Esophagus muscularis mucosa (tissue), 4 donors: ENCODE data around the gene MGME1.

ENCODE experiments used
- EP300 ChIP-seq: sonication (generic); formaldehyde crosslinking; IDR thresholded peaks from one replicate; pipeline ENCODE4 v1.6.1; 2017; ENCODE audit warnings: antibody characterized with exemption
- POLR2A ChIP-seq: fragments of 450-650 bp; IDR thresholded peaks from one replicate; pipeline ENCODE4 v1.6.1; 2017; ENCODE audit warnings: antibody characterized with exemption, moderate library complexity, mild to moderate bottlenecking, low read depth
- POLR2AphosphoS5 ChIP-seq, 2 donors: sonication (generic); formaldehyde crosslinking; IDR thresholded peaks; one replicate each; pipeline ENCODE4 v1.6.1; 2017; ENCODE audit warnings: antibody characterized with exemption in 2 of 2
- TF ChIP-seq, protein P1 (sequence below), 3 experiments: fragments of 200-600 bp in 2 of 3; fragments of 450-650 bp in 1 of 3; sonication (generic) in 2 of 3; IDR thresholded peaks; one replicate each; pipeline ENCODE4 v1.5.1; 2017 to 2019; ENCODE audit warnings: antibody characterized with exemption in 3 of 3, mild to moderate bottlenecking in 2 of 3, moderate library complexity in 1 of 3

DNA sequence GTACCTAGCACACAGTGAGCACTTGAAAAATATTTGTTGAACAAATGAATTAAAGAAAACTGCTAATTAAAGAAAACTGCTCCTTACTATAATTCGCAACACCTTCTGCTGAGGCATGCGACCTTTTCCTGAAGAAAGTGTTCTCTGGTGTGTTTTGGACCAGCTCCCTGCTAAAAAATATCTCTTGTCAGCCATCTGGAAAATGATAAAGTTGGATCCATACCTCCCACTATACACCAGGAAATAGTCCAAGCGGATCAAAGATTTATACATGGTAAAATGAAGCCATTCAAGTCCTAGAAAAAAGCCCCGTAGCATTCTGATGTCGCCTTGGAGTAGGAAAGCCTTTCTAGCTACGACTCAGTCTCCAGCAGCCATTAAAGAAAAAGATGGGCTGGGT is 45.6 kb downstream of the MGME1 start:
- TF ChIP-seq, protein P1, sequence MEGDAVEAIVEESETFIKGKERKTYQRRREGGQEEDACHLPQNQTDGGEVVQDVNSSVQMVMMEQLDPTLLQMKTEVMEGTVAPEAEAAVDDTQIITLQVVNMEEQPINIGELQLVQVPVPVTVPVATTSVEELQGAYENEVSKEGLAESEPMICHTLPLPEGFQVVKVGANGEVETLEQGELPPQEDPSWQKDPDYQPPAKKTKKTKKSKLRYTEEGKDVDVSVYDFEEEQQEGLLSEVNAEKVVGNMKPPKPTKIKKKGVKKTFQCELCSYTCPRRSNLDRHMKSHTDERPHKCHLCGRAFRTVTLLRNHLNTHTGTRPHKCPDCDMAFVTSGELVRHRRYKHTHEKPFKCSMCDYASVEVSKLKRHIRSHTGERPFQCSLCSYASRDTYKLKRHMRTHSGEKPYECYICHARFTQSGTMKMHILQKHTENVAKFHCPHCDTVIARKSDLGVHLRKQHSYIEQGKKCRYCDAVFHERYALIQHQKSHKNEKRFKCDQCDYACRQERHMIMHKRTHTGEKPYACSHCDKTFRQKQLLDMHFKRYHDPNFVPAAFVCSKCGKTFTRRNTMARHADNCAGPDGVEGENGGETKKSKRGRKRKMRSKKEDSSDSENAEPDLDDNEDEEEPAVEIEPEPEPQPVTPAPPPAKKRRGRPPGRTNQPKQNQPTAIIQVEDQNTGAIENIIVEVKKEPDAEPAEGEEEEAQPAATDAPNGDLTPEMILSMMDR (IDR thresholded peaks at IDR 0.05) = no peak
- TF ChIP-seq POLR2A = no peak
- TF ChIP-seq POLR2AphosphoS5 (IDR thresholded peaks at IDR 0.05) = no peak
- no peak for TF ChIP-seq EP300
